T47D (cell line): ENCODE data around the gene ZNF580.
A peak's percentile ranks its signal among the peaks of the same experiment; 100 is the strongest.

Experiments
- DNase-seq, 2 experiments: peaks; one replicate each; pipeline versions ENCODE4 v3.0.0 to v3.0.0-alpha.2; 2011 to 2012; ENCODE audit warnings: low read depth in 1 of 2, low spot score in 1 of 2
- JUND ChIP-seq: IDR thresholded peaks from 2 replicates; pipeline ENCODE4 v1.6.1; 2012; ENCODE audit warnings: low read depth
- in situ Hi-C: cut with HindIII; loops from 2 replicates; pipeline ENCODE4 v1.10.0; 2016; ENCODE audit warnings: low sequenced_read_pairs, low pct_unique_long_range_greater_than_20kb

Gene ZNF580

DNA sequence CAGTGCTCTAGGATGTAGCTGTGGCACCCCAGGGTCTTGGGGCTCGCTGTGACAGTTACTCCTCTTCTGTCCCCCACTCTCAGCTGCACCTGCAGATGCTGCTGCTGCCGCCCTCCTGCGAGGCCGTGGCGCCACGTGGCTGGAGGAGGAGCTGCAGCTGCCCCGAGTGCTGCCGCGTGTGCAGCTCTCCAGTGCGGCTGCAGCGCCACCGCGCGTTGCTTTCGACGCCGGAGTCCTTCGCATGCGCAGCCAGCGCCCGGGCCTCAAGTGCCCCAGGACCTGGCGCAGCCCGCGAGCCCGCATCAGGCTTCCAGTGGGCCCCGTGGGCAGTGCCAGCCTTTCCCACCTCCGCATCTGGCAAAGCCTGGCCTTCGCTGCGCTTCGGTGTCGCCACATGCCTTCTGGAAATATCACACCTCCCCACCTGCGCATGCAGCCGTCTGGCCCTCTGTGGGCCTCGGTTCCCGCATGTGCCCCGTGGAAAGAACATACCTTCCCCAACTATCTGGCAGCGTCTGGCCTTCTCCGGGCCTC lies 692 bp upstream of the ZNF580 start:
- no peak for TF ChIP-seq JUND
- peak in 1 of 2 experiments; percentile 74 for DNase-seq
- in situ Hi-C loops = no loop called here

GRCh38 chr19:55641426-55642152 lies 787 bp downstream of the ZNF580 start:
- no peak for DNase-seq
- no peak for TF ChIP-seq JUND
- in situ Hi-C loops = no loop called here

GRCh38 chr19:55642153-55643002 lies 1.6 kb downstream of the ZNF580 start:
- peak in 1 of 2 experiments; percentile 30 for DNase-seq
- no peak for TF ChIP-seq JUND
- in situ Hi-C loops = no loop called here

- no peak for TF ChIP-seq JUND
- DNase-seq = peak; percentile 78 to 79
- in situ Hi-C loops = no loop called here
Observed at GRCh38 chr19:55643003-55643886, 2.4 kb downstream of the ZNF580 start, which contains the start of gene ZNF581. Gene ZNF581, plus strand, starts transcription at chr19:55643649. Its CDS starts 923 bp downstream, at chr19:55644572.

- TF ChIP-seq JUND = no peak
- no peak for DNase-seq
- in situ Hi-C loops = no loop called here
Observed at GRCh38 chr19:55643887-55644176, 3.0 kb downstream of the ZNF580 start.

DNA sequence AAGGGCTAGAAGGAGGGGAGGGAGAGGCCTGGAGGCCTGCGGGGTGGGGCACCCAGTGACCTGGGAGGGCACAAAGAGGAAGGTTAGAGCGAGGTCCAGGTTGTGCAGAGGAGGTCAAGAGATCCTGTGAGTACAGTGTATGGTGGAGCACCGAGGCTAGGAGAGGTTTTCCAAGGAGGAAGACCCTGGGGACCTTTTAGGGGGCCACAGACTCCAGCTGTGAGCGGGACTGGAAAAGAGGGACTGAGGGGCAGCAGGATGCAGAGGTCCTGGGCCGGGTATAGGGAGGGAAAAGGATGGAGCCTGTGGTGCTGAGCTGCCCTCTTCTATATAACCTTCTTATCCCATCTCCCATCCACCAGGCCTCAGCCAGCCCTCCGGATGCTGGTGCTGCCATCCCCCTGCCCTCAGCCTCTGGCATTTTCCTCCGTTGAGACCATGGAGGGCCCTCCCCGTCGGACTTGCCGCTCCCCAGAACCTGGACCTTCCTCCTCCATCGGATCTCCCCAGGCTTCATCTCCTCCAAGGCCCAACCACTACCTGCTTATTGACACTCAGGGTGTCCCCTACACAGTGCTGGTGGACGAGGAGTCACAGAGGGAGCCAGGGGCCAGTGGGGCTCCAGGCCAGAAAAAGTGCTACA lies 3.5 kb downstream of the ZNF580 start:
- in situ Hi-C loops = no loop called here
- no peak for DNase-seq
- TF ChIP-seq JUND = no peak

GRCh38 chr19:55644842-55645511 lies 4.2 kb downstream of the ZNF580 start:
- no peak for TF ChIP-seq JUND
- in situ Hi-C loops = no loop called here
- no peak for DNase-seq

DNA sequence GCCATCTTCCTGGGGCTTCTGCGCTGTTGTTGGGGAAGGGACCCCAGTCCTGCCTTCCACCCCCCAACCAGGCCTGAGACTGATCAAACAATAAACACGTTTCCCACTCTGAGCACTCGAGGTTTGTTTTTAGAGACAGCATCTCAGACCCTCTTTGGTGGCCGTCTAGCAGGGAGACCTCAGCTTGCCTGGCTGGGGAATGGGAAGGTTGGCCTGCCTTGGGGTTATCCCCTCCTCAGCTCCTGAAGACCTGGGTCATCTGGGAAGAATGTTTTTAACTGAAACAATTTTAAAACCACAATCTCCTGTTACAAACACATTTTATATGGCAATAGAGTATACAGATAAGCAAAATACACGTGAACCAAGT lies 4.7 kb downstream of the ZNF580 start:
- DNase-seq = no peak
- in situ Hi-C loops = no loop called here
- no peak for TF ChIP-seq JUND

DNA sequence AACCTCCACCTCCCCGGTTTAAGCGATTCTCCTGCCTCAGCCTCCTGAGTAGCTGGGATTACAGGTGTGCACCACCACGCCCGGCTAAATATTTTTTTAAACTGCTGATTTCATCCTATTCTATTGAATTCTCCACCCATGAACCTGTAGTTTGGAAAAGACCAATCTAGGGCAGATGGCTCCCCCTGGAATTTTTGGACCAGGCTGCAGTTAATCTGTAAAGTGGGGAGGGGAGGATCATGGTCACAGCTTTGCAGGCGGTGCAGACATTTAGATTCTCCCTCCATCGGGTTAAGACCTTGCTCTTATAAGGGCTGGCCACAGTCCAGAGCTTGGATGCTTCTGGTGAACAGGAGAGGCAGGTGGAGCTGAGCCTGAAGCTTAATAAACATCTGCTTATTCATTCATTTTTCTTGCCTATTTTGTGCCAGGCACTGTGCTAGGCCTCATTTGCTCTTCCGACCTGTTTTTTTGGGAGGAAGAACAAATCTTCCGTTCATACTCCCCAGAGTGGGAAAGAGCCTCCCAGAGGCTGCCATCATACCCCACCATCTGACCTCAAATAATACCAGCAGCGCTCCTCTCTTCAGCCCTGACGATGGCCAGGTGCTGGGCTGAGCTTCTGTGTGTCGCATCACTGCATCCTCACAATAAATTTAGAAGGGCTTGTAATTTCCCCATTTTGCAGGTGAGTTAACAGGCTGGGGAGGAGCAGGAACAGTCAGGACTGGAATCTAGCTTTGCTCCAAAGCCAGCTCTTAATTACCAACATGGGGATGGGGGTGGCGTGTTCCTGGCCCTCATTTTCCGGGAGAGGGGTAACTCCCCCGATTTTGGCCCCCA lies 6.3 kb downstream of the ZNF580 start:
- TF ChIP-seq JUND = no peak
- in situ Hi-C loops = no loop called here
- no peak for DNase-seq

DNA sequence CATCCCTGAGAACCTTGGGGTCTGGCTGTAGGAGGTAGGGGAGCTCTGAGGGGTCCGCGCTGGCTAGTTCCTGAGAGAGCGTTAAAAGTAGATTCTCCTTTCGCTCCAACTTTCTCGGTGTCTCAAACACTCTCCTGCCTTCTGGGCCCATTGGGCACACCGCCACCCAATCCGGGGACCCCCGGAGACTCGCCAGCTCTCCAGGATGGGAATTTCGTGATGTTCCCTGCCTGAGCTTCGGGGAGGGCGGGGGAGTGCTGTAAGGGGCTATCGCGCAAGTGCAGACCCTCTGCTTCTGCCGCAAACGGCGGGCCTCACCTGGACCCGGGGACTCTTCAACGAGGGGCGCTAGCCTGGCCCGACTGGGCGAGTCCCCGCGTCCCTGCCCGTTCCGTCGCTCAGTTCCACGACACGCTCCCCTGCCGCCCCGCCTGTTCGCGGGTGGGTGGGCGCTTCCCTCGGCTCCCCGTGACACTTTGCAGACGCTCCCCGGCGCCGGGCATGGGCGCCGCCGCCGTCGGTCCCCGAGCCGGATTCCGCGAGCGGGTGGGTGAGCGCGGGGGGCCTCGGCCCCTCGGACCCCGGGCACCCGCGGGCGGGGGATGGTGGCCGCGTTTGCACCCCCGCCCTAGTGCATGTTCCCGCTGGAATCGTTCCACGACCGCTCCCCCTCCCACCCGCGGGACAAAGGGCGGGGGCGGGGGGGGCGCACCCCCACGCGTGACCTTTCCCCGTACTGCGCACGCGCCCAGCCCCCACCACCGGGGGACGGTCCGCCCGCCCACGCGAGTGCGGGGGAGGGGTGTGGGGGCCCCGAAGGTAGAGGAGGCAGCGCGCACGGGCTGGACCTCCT lies 7.2 kb downstream of the ZNF580 start, which contains the start of gene CCDC106:
Gene CCDC106, plus strand, starts transcription at position 481 of the 853 bp plus-strand sequence. CDS start 835 bp downstream, outside the sequence.
- in situ Hi-C loops = no loop called here
- peak; percentile 38 to 70 for DNase-seq
- TF ChIP-seq JUND = no peak
